ENCODE measurements around the gene CLCN7.

The CLCN7 gene

DNA sequence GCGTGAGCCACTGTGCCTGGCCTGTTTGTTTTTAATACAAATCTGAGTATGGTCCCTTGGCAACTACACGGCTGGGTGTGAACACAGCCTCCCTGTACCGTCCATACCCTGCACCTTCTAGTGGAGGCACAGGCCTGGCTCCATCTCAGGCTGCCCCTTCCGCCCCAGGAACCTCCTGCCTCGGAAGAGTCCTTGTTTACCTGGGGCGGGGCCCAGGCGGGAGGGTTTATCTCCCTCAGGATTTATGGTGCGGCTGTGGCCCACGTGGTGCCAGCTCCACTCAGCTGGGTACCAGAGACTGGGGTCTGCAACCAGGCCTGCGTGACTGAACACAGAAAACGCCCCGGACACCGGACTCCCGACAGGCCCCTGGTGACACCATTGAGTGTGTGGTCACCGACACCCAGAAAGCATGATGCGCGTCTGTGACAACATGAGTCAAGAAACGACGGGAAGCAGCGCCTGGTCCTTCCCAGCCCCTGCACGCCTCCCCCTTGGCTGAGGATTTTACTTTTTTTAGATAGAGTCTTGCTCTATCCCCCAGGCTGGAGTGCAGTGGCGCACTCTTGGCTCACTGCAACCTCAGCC lies 79.3 kb downstream of the CLCN7 start:
- no peak for DNase-seq
